ENCODE measurements around the gene TCERG1L. TPM values are rescaled to one million over a fixed set of nuclear protein-coding genes. Genes with fewer than 3 reads are reported as not detected.

TCERG1L gene
- 1 to 10 TPM; 1.9 to 7.1 TPM for total RNA-seq
- 10 to 100 TPM; 22.7 to 23.5 TPM for polyA plus RNA-seq (ENCODE audit: insufficient read length in 2 of 2)
- long read RNA-seq, donor 1, partial matches to known transcripts = 0 of 4 reads
- long read RNA-seq, donor 1, other reads (novel, unspliced or antisense) = 0 of 4 reads
- long read RNA-seq, donor 2, partial matches to known transcripts = 0 of 1 reads
- long read RNA-seq, donor 2, other reads (novel, unspliced or antisense) = 0 of 1 reads
- long read RNA-seq, donor 3, partial matches to known transcripts = 0 of 1 reads
- long read RNA-seq, donor 3, other reads (novel, unspliced or antisense) = 0 of 1 reads
- long read RNA-seq, donor 4 = 0 reads

- DNase-seq (ENCODE audit: low read depth in 4 of 6, low spot score in 6 of 6) = peak in 2 of 6 donors; percentile 57 to 86
- under 1% methylated on average over 96 of the region's 104 CpGs for WGBS (ENCODE audit: insufficient coverage)
- Histone ChIP-seq H3K9me3 (ENCODE audit: control insufficient read depth, insufficient read depth, low read length) (no peaks in the 10 kb centered on the region), H3K36me3 (ENCODE audit: control insufficient read depth, insufficient read depth, low read length) (no peaks in the 10 kb centered on the region), H3K4me3 (ENCODE audit: low read depth, low read length) (peak within 1 kb of the TSS; percentile 22), H3K27me3 (ENCODE audit: control insufficient read depth, insufficient read depth, low read length) (peaks cover 25% of the 10 kb centered on the region), H3K27ac (ENCODE audit: low read depth, low read length) (no peak within 1 kb of the TSS), H3K4me1 (ENCODE audit: control insufficient read depth, insufficient read depth, low read length) (peaks cover 18% of the 10 kb centered on the region)
Observed at GRCh38 chr10:131311661-131312477, at the start of gene TCERG1L. Gene TCERG1L (minus strand): TSS chr10:131311721. CDS start chr10:131311635, 86 bp downstream.

- Histone ChIP-seq H3K27ac (ENCODE audit: low read depth, low read length) (no peak overlapping the region), H3K36me3 (ENCODE audit: control insufficient read depth, insufficient read depth, low read length) (no peaks in the 10 kb centered on the region), H3K27me3 (ENCODE audit: control insufficient read depth, insufficient read depth, low read length) (no peaks in the 10 kb centered on the region), H3K4me3 (ENCODE audit: low read depth, low read length) (no peak overlapping the region), H3K4me1 (ENCODE audit: control insufficient read depth, insufficient read depth, low read length) (no peaks in the 10 kb centered on the region), H3K9me3 (ENCODE audit: control insufficient read depth, insufficient read depth, low read length) (no peaks in the 10 kb centered on the region)
- peak in 1 of 6 donors; percentile 72 for DNase-seq (ENCODE audit: low read depth in 4 of 6, low spot score in 6 of 6)
- WGBS (ENCODE audit: insufficient coverage) = 98% methylated on average over 10 of the region's 13 CpGs
Observed at GRCh38 chr10:131358741-131359442, 47.4 kb upstream of the TCERG1L start.

GRCh38 chr10:131356442-131356841 is 44.9 kb upstream of the TCERG1L start:
- Histone ChIP-seq H3K27me3 (ENCODE audit: control insufficient read depth, insufficient read depth, low read length) (no peaks in the 10 kb centered on the region), H3K36me3 (ENCODE audit: control insufficient read depth, insufficient read depth, low read length) (no peaks in the 10 kb centered on the region), H3K27ac (ENCODE audit: low read depth, low read length) (no peak overlapping the region), H3K9me3 (ENCODE audit: control insufficient read depth, insufficient read depth, low read length) (no peaks in the 10 kb centered on the region), H3K4me3 (ENCODE audit: low read depth, low read length) (no peak overlapping the region), H3K4me1 (ENCODE audit: control insufficient read depth, insufficient read depth, low read length) (no peaks in the 10 kb centered on the region)
- DNase-seq (ENCODE audit: low read depth in 4 of 6, low spot score in 6 of 6) = peak in 1 of 6 donors; percentile 67
- WGBS (ENCODE audit: insufficient coverage) = 62% methylated on average over 4 of the region's 7 CpGs

- WGBS (ENCODE audit: insufficient coverage) = 63% methylated on average over 3 of the region's 4 CpGs
- no peak overlapping the region for H3K4me3 ChIP-seq (ENCODE audit: low read depth, low read length)
- H3K4me1 ChIP-seq (ENCODE audit: control insufficient read depth, insufficient read depth, low read length) = peaks cover 3% of the 10 kb centered on the region
- H3K27me3 ChIP-seq (ENCODE audit: control insufficient read depth, insufficient read depth, low read length) = no peaks in the 10 kb centered on the region
- H3K27ac ChIP-seq (ENCODE audit: low read depth, low read length) = no peak overlapping the region
- no peaks in the 10 kb centered on the region for H3K36me3 ChIP-seq (ENCODE audit: control insufficient read depth, insufficient read depth, low read length)
- H3K9me3 ChIP-seq (ENCODE audit: control insufficient read depth, insufficient read depth, low read length) = no peaks in the 10 kb centered on the region
- peak in 1 of 6 donors; percentile 26 for DNase-seq (ENCODE audit: low read depth in 4 of 6, low spot score in 6 of 6)
Observed at GRCh38 chr10:131355881-131356280, 44.4 kb upstream of the TCERG1L start.

GRCh38 chr10:131355056-131355455 is 43.5 kb upstream of the TCERG1L start:
- no peak overlapping the region for H3K4me3 ChIP-seq (ENCODE audit: low read depth, low read length)
- no peaks in the 10 kb centered on the region for H3K36me3 ChIP-seq (ENCODE audit: control insufficient read depth, insufficient read depth, low read length)
- H3K27ac ChIP-seq (ENCODE audit: low read depth, low read length) = no peak overlapping the region
- H3K9me3 ChIP-seq (ENCODE audit: control insufficient read depth, insufficient read depth, low read length) = no peaks in the 10 kb centered on the region
- H3K27me3 ChIP-seq (ENCODE audit: control insufficient read depth, insufficient read depth, low read length) = no peaks in the 10 kb centered on the region
- peaks cover 5% of the 10 kb centered on the region for H3K4me1 ChIP-seq (ENCODE audit: control insufficient read depth, insufficient read depth, low read length)
- peak in 1 of 6 donors; percentile 67 for DNase-seq (ENCODE audit: low read depth in 4 of 6, low spot score in 6 of 6)
- WGBS (ENCODE audit: insufficient coverage) = 72% methylated on average over 8 of the region's 8 CpGs

GRCh38 chr10:131354380-131354779 is 42.9 kb upstream of the TCERG1L start:
- 60% methylated on average over 9 of the region's 9 CpGs for WGBS (ENCODE audit: insufficient coverage)
- Histone ChIP-seq H3K27me3 (ENCODE audit: control insufficient read depth, insufficient read depth, low read length) (no peaks in the 10 kb centered on the region), H3K36me3 (ENCODE audit: control insufficient read depth, insufficient read depth, low read length) (no peaks in the 10 kb centered on the region), H3K27ac (ENCODE audit: low read depth, low read length) (no peak overlapping the region), H3K9me3 (ENCODE audit: control insufficient read depth, insufficient read depth, low read length) (no peaks in the 10 kb centered on the region), H3K4me1 (ENCODE audit: control insufficient read depth, insufficient read depth, low read length) (peaks cover 5% of the 10 kb centered on the region), H3K4me3 (ENCODE audit: low read depth, low read length) (no peak overlapping the region)
- peak in 2 of 6 donors; percentile 19 to 46 for DNase-seq (ENCODE audit: low read depth in 4 of 6, low spot score in 6 of 6)

- H3K4me3 ChIP-seq (ENCODE audit: low read depth, low read length) = no peak overlapping the region
- no peak overlapping the region for H3K27ac ChIP-seq (ENCODE audit: low read depth, low read length)
- WGBS (ENCODE audit: insufficient coverage) = 96% methylated on average over 5 of the region's 7 CpGs
- H3K4me1 ChIP-seq (ENCODE audit: control insufficient read depth, insufficient read depth, low read length) = peaks cover 5% of the 10 kb centered on the region
- no peak for DNase-seq (ENCODE audit: low read depth in 4 of 6, low spot score in 6 of 6)
- H3K27me3 ChIP-seq (ENCODE audit: control insufficient read depth, insufficient read depth, low read length) = no peaks in the 10 kb centered on the region
- no peaks in the 10 kb centered on the region for H3K36me3 ChIP-seq (ENCODE audit: control insufficient read depth, insufficient read depth, low read length)
- no peaks in the 10 kb centered on the region for H3K9me3 ChIP-seq (ENCODE audit: control insufficient read depth, insufficient read depth, low read length)
Observed at GRCh38 chr10:131352765-131353290, 41.3 kb upstream of the TCERG1L start.

- no peaks in the 10 kb centered on the region for H3K27me3 ChIP-seq (ENCODE audit: control insufficient read depth, insufficient read depth, low read length)
- H3K4me3 ChIP-seq (ENCODE audit: low read depth, low read length) = no peak overlapping the region
- DNase-seq (ENCODE audit: low read depth in 4 of 6, low spot score in 6 of 6) = peak in 1 of 6 donors; percentile 85
Observed at GRCh38 chr10:131350660-131351059, 39.1 kb upstream of the TCERG1L start.

GRCh38 chr10:131350245-131350644 is 38.7 kb upstream of the TCERG1L start:
- Histone ChIP-seq H3K4me3 (ENCODE audit: low read depth, low read length) (no peak overlapping the region), H3K36me3 (ENCODE audit: control insufficient read depth, insufficient read depth, low read length) (no peaks in the 10 kb centered on the region), H3K27ac (ENCODE audit: low read depth, low read length) (no peak overlapping the region), H3K9me3 (ENCODE audit: control insufficient read depth, insufficient read depth, low read length) (no peaks in the 10 kb centered on the region), H3K4me1 (ENCODE audit: control insufficient read depth, insufficient read depth, low read length) (peaks cover 5% of the 10 kb centered on the region), H3K27me3 (ENCODE audit: control insufficient read depth, insufficient read depth, low read length) (no peaks in the 10 kb centered on the region)
- no peak for DNase-seq (ENCODE audit: low read depth in 4 of 6, low spot score in 6 of 6)
- WGBS (ENCODE audit: insufficient coverage) = 40% methylated on average over 1 of the region's 5 CpGs

More at GRCh38 chr10:131350660-131351059, 39.1 kb upstream of the TCERG1L start:
- WGBS (ENCODE audit: insufficient coverage) = 22% methylated on average over 8 of the region's 10 CpGs
- Histone ChIP-seq H3K4me1 (ENCODE audit: control insufficient read depth, insufficient read depth, low read length) (peaks cover 5% of the 10 kb centered on the region), H3K27ac (ENCODE audit: low read depth, low read length) (no peak overlapping the region), H3K36me3 (ENCODE audit: control insufficient read depth, insufficient read depth, low read length) (no peaks in the 10 kb centered on the region), H3K9me3 (ENCODE audit: control insufficient read depth, insufficient read depth, low read length) (no peaks in the 10 kb centered on the region)

All from spinal cord (tissue), 10 donors.